ENCODE data around the gene PPP1R37.
A peak's percentile ranks its signal among the peaks of the same experiment; 100 is the strongest.

Gene PPP1R37

DNA sequence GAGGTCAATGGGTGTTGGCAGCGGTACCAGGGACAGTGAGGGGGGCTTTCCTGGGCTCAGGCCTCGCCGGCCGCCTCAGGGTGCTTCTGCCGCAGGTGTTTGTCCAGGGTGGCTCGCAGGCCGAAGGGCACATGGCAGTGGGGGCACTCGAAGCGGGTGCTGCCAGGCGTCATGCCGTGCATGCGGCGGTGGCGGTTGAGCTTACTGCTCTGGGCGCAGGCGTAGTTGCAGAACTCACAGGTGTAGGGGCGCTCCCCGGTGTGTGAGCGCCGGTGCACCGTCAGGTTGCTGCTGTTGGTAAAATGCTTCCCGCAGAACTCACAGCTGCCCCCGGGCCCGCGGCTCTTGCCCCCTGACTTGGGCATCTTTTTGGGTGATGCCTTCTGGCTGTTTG, 21.4 kb upstream of the PPP1R37 start:
- DNase-seq, result no peak

DNA sequence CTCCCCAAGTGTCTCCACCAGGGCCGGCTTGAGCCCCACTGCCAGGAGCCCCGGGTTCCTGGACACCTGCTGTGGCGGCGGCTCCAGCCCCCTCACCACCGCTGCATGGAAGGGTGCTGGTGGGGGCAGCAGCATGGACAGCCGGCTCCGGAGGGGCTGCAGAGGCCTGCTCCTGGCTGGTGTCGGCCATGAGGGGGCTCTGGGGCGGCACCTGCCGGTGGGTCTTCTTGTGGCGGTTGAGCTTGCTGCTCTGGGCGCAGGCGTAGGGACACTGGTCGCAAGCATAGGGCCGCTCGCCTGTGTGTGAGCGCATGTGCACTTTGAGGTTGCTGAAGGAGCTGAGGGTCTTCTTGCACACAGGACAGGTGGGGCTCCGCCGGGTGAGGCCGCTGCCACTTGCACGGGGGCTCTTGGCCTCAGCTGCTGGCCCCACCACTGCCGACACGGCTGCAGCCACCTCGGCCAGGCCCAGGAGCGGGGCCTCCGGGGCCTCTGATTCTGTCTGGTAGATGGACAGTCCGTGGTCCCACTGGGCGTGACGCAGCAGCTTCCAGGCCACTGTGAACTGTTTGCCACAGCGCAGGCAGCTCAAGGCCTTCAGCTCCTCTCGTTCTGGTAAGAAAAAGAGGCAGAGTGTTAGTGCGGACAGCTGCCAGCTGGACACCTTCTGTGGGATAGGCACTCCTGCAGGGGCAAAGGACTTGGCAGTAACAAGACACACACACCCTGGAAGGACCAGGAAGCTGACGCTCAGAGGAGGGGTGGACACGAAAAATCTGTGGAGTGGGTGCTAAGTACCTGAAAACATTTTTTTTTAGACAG, 20.8 kb upstream of the PPP1R37 start:
- no peak for DNase-seq

- no peak for DNase-seq
Measured at GRCh38 chr19:45074744-45075300, 18.2 kb upstream of the PPP1R37 start.

GRCh38 chr19:45075301-45076028, 17.5 kb upstream of the PPP1R37 start:
- peak; percentile 69 for DNase-seq

GRCh38 chr19:45076029-45076850, 16.7 kb upstream of the PPP1R37 start, which contains the start of gene ZNF296:
Gene ZNF296 (minus strand): TSS chr19:45076478. CDS start chr19:45076373, 105 bp downstream.
- DNase-seq, result peak; percentile 91

DNA sequence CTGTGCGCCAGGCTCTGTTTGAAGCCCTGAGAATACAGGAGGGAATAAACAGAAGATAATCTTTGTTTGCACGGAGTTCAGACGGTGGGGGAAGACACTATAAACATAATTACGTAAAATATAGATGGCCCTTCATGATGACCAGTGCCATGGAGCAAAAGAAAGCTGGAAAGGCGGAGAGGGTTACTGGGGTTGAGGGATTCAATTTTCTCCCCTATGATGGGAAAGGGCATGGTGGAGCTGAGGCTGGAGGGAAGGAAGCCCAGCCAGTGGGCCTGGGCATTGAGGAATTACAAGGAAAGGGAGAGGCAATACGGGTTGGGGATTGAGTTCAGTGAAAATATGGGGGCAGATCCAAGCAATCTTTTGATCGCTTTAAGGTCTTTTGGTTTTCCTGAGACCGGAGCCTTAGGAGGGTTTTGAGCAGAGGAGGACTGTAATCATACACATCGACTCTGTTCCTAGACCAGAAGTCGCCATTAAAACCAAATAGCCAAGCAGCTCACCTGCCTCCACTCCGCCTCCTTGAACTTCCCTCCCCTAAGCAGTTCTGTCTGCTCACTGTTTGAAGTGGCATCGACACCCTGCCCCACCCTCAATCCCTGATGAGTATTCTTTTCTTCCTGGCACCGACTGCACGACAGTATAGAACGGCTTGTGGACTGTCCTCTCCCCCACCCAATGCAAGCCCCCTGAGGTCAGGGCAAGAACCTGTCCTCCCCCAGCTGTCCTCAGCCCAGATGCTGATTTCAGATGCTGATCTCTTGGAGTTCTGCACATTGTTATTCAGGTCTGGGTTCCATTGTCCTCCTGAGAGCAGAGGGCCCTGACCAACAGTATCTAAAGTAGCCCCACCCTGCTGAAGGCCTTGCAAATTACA, 15.9 kb upstream of the PPP1R37 start:
- DNase-seq, result no peak

- no peak for DNase-seq
Measured at GRCh38 chr19:45078390-45079062, 14.5 kb upstream of the PPP1R37 start.

DNA sequence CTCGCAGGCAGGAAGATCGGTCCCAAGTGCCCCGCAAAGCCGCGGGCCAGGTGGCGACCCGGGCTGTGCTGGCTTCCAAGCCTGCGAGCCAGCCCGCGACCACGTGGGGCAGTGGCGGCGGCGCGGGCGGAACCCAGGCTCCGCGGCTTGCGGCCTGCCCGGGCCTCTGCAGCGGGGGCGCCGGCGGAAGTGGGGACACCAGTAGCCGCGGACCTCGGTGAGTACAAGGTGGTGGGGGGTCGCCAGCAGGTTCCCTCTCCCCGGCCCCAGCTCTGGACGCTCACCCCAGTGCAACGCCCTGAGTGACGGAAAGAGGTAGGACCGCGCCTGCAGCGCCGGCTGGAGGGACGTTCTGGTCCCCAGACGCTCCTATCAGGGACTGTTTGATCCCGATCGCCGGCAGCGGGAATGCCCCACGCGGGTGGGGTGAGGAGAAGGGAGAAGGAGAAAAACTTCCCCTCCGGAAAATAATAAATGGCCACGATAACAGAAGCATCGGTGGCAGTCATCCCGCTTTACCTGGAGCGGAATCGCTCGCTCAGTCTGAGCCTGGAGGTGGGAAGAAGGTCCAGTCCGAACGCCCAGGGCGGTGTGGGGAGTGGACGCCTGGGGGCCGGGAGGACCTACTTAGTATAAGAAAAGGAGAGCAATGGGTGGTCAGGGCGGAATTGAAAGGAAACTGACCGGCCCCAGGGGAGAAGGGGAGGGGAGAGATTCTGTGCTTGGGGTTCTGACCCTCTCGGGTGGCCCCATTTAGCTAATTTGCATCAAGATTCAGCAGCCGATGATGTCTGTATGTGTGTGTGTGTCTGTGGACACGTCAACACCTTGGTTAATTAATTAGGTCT, 13.7 kb upstream of the PPP1R37 start, which contains the start of gene GEMIN7:
TSS of gene GEMIN7 (plus strand) at position 198 of the 848 bp plus-strand sequence. CDS start 10,855 bp downstream, outside the sequence.
- DNase-seq, result peak; percentile 88

- DNase-seq, result no peak
Measured at GRCh38 chr19:45079911-45080370, 13.0 kb upstream of the PPP1R37 start.

- DNase-seq, result no peak
Measured at GRCh38 chr19:45082170-45082569, 10.8 kb upstream of the PPP1R37 start.

GRCh38 chr19:45086480-45086879, 6.5 kb upstream of the PPP1R37 start:
- DNase-seq, result no peak

DNA sequence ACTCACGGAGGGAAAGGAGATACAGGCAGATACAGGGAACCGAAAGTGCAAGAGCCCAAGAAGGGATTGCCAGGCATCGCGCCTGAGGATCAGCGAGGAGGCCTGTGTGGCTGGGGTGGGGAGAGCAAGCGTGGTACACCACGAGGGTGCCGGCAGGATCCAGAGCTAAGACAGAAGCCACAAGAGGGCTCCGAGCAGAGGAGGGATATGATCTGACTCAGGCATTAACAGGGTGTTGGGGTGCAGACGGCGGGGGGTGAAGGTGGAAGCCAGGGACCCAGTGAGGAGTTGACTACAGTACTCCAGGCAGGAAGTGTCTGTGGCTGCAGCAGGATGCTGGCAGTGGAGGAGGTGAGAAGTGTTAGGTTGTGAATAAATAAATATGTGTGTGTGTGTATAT, 5.4 kb upstream of the PPP1R37 start:
- DNase-seq, result peak; percentile 76

- DNase-seq, result no peak
Measured at GRCh38 chr19:45090034-45090433, 2.9 kb upstream of the PPP1R37 start.

DNA sequence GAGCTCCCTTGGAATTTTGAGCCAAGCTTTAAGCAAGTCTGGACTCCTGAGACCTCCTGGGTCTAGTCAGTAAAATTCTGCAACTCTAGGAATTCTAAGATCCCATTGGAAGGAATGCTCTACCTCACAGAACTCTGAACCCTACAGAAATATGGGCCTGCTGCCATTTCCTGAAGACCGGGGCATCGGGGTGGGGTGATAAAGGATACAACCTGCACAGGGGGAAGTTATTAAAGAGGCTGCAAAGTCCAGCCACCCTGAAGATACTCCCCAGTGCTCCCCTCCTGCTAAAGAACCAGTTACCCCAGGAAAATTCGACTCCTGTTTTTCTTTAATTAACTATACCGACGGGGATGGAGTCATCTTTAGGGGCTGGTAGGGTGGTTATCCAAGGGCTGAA, 2.4 kb upstream of the PPP1R37 start:
- DNase-seq, result no peak

DNA sequence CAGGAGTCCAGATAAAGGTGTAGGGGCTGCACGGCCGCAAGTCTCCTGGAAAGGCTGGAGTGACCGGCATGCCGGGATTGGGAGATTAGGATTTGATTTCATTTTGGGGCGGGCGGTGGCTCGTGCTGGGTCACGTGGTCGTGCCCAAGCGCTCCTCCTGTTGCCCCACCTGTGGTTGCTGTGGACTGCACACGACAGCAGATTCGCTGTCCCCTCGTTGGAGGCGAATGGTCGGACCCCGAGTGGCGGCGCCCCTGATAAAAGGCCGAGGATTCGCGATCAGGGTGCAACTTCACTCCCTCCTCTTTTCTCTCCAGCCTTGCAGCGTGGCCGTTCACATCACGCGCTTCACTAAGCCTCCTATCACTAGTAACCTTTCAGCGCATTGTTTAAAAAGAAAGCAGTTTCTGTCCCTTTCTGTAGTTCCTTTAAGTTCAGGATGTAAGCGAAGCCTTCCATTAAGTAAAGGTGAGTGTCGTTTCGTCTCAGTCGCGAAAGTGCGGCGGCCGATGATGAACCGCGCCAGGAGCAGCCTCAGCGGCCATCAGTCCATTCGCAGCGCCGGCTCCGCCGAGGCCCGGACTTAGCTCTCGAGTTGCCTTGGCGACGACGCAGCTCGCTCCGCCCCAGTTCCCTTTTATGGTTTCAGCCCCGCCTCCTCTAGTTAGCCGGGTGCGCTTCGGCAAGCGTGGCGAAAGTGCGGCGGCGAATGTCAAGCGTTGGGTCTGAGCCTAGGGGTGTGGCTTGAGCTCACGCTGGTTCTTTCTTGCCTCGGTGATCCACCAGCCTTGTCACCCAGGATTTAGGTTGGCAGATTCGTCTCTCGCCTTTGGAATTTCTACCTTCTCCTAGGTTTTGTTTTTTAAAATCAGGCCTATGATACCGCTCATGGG, 1.7 kb upstream of the PPP1R37 start:
- DNase-seq, result peak; percentile 99

- no peak for DNase-seq
Measured at GRCh38 chr19:45094137-45094536, 1.2 kb downstream of the PPP1R37 start.

GRCh38 chr19:45094707-45095106, 1.7 kb downstream of the PPP1R37 start:
- DNase-seq, result no peak

GRCh38 chr19:45095496-45096413, 2.8 kb downstream of the PPP1R37 start:
- no peak for DNase-seq
